SKM-1 treated with dmso at 0.1 percent for 144 hours (cell line): Measurements from ENCODE around the gene ASTN2.
"Not testable (repeated sequence)": the region's sequence is repeated elsewhere in the genome, so short reads cannot be mapped to it uniquely, and the experiment has no call there.

Experiments used
- DNase-seq: peaks from one replicate; lab custom pipeline; 2025; ENCODE audit not compliant: unreplicated experiment; lab: John Stamatoyannopoulos, UW

Gene ASTN2

GRCh38 chr9:116716438-116716837 lies 698.4 kb downstream of the ASTN2 start:
- DNase-seq: no peak

- no peak for DNase-seq
Measured at GRCh38 chr9:116715751-116716150, 699.1 kb downstream of the ASTN2 start.

GRCh38 chr9:116713271-116713670 lies 701.6 kb downstream of the ASTN2 start:
- DNase-seq: no peak

- DNase-seq: no peak
Measured at GRCh38 chr9:116712781-116713180, 702.1 kb downstream of the ASTN2 start.

- DNase-seq: no peak
Measured at GRCh38 chr9:116706310-116707290, 708.3 kb downstream of the ASTN2 start.

- DNase-seq: no peak
Measured at GRCh38 chr9:116705531-116705930, 709.3 kb downstream of the ASTN2 start.

- DNase-seq: no peak
Measured at GRCh38 chr9:116704470-116704869, 710.4 kb downstream of the ASTN2 start.

GRCh38 chr9:116703634-116704033 lies 711.2 kb downstream of the ASTN2 start:
- DNase-seq: no peak

- DNase-seq: no peak
Measured at GRCh38 chr9:116701940-116702642, 712.8 kb downstream of the ASTN2 start.

GRCh38 chr9:116700882-116701865 lies 713.7 kb downstream of the ASTN2 start:
- no peak for DNase-seq

GRCh38 chr9:116700279-116700678 lies 714.6 kb downstream of the ASTN2 start:
- DNase-seq: no peak

- DNase-seq: no peak
Measured at GRCh38 chr9:116697887-116698286, 717.0 kb downstream of the ASTN2 start.

GRCh38 chr9:116697362-116697761 lies 717.5 kb downstream of the ASTN2 start:
- no peak for DNase-seq

GRCh38 chr9:116695438-116695837 lies 719.4 kb downstream of the ASTN2 start:
- DNase-seq: no peak

GRCh38 chr9:116694785-116695291 lies 720.0 kb downstream of the ASTN2 start:
- DNase-seq: no peak

- no peak for DNase-seq
Measured at GRCh38 chr9:116693233-116693731, 721.6 kb downstream of the ASTN2 start.

- no peak for DNase-seq
Measured at GRCh38 chr9:116692616-116693015, 722.2 kb downstream of the ASTN2 start.

- DNase-seq: no peak
Measured at GRCh38 chr9:116691607-116692006, 723.2 kb downstream of the ASTN2 start.

GRCh38 chr9:116690805-116691204 lies 724.1 kb downstream of the ASTN2 start:
- not testable (repeated sequence) for DNase-seq

- DNase-seq: no peak
Measured at GRCh38 chr9:116689486-116690032, 725.3 kb downstream of the ASTN2 start.
